C1 segment of cervical spinal cord (tissue), 14 donors: Measurements from ENCODE around the gene TNFRSF12A.
A peak's percentile ranks its signal among the peaks of the same experiment; 100 is the strongest.

ENCODE experiments used
- DNase-seq, 14 donors: peaks; one replicate each; lab custom pipeline; 2025; lab: John Stamatoyannopoulos, UW

Gene TNFRSF12A, protein sequence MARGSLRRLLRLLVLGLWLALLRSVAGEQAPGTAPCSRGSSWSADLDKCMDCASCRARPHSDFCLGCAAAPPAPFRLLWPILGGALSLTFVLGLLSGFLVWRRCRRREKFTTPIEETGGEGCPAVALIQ

DNA sequence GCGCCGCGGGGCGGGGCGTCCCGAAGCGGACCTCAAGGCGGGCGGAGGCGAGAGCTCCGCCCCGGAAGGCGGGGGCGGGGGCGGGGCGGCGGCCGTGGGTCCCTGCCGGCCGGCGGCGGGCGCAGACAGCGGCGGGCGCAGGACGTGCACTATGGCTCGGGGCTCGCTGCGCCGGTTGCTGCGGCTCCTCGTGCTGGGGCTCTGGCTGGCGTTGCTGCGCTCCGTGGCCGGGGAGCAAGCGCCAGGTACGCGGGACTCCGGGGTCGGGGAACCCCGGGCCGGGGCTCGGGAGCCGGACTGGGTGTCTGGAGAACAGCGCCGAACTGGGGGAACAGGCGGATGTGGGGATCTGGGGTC is at the start of gene TNFRSF12A:
Gene TNFRSF12A (plus strand): TSS at position 122 of the 357 bp plus-strand sequence. CDS start 30 bp downstream, at position 152.
- peak in 11 of 14 donors; percentile 19 to 66 (median 39) for DNase-seq

DNA sequence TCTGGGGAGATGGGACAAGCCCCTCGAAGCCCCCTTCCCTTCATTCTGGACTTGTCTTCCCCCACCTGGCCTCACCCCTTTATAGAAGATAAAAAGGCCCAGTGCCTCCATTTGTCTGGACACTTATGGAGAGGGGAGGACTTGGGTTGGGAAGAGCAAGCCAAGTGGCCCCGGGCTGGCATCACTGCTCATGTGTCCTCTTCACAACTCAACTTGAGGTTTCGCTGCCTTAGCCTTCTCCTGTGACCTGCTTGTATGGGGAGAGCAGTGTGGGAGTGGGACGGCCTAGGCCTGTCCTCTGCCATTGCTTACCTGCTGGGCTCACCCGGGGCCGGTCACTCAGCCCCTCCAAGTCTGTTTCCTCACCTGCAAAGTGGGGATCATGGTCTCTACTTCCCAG is 49.6 kb upstream of the TNFRSF12A start:
- peak in 1 of 14 donors; percentile 20 for DNase-seq

DNA sequence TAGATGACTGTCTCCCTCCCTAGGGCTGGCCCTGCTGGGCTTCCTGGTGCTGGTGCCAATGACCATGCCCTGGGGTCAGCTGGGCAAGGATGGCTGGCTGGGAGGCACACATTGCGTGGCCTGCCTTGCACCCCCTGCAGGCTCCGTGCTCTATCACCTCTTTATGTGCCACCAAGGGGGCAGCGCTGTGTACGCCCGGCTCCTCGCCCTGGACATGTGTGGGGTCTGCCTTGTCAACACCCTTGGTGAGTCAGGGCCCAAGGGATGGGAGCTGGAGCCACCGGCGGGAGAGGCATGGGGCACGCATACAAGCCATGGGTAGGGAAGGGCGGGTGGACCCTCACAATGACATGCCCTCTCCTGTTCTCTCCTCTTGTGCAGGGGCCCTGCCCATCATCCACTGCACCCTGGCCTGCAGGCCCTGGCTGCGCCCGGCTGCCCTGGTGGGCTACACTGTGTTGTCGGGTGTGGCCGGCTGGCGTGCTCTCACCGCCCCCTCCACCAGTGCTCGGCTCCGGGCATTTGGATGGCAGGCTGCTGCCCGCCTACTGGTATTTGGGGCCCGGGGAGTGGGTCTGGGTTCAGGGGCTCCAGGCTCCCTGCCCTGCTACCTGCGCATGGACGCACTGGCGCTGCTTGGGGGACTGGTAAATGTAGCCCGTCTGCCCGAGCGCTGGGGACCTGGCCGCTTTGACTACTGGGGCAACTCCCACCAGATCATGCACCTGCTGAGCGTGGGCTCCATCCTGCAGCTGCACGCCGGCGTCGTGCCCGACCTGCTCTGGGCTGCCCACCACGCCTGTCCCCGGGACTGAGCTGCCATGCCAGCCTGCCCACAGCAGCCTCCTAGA is 48.8 kb upstream of the TNFRSF12A start:
- no peak for DNase-seq

DNA sequence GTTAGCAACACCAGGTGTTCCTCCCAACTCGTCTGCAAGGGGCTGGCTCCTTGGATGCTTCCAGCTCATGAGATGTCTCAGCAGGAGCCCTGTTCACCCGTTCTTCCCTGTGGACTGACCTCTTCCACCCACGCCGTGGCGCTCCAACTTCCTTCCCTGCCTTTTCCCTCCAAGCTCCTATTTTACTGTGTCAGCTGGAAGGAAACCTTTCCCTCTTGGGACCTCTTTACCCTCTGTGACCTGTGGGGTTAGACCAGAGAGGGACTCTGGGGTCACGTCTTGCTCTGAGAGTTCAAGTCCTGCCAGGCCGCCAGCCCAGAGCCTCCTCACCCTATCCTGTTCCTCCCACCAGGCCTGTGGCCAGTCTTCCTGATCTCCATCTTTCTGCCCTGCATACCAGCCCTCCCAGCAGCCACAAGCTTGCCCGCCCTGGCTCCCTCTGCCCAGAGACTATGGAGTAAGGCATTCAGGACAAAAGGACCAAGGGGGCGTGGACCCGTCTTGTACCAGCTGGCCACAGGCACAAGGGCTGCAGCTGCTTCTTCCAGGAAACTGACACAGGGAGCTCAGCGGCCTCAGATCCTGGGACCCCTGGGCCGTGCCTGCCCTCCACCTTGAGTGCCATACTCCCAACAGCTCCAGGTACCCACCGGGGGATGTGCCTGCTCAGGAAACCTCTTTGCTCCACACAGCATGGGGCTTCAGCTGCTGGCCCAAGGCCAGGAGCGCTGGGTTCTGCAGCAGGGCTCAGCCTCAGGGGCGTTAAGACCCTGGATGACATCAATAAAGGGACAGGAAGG is 48.0 kb upstream of the TNFRSF12A start:
- peak in 3 of 14 donors; percentile 15 to 24 (median 16) for DNase-seq

DNA sequence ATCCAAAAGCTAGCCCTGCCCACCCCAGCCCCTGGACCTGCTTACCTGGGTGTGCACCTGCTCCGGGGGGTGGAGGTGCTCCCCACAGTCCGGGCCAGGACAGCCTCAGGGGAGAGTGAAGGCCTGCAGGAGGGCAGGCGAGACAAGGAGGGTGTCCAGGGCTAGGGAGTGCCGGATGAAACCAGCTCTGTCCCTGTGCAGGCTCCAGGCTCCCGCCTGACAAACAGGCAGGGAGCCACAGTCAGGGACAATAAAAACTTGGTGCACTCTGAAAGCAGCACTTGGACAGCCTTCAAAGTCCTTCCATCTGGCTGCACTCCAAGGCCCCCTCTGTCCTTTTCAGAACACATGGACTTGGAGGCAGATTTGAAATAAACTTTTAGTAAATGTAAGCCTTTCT is 47.1 kb upstream of the TNFRSF12A start:
- peak in 10 of 14 donors; percentile 15 to 69 (median 40) for DNase-seq

DNA sequence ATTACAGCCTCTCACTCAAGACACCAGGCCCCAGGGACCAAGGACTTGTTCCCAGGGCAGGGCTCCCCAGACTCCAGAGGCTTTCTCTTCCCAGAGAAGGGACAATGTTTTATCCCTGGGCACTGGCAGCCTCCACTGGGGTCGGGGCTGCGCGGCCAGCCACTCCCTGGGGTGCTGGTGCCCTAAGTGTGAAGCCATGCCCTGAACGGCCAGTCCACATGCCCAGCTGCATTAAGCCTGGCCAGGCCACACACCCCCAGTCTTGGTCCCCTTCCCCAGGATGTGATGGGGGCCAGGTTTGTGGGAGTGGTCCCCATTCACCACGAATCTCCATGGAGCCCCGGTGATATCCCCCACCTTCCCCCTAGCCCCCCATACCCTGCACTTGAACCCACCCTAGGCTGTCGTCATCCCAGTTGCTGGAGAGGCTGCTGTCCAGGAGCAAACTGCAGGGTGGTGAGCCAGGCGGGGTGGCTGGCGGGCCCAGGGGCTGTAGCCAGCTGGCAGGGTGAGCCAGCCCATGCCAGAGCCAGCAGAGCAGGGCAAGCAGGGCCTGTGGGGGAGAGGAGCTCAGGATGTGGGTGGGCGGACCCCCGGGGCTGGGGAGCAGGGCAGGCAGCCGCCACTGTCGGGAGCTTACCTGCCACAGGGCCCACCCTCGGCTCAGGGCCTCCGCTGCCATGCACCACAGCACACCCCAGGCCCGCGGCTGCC is 46.4 kb upstream of the TNFRSF12A start:
- DNase-seq, result peak in 6 of 14 donors; percentile 20 to 54 (median 35)

DNA sequence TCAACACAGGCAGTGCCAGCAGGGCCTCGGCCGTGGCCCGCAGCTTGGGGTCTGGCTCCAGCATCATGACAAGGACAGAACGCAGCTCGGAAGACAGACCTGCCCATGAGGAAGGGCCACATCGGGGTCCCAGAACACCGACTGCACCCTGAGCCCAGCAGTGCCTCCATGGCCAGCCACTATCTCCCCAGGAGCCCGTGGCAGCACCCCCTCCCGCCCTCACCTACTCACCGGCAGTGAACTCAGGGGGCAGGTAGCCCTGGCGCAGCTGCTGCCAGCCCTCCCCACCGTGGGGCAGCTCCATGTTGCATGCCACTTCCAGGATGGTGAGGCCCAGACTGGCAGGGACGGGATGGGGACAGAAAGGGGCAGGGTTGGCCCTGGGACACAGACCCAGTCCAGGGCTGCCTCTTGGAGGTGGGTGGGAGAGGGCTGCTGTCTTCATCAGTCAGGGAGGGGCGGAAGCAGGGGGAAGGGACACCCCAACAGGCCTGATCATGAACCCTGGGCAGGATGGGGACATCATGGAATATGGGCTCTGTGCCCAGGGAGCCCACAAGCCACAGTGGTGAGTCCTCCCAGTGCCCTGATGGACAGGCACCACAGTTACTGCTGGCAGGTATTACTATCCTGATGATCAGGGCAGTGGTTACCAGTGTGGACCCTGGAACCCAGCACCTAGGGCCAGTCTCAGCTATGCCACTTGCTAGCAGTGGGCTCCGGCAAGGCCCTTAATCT is 45.7 kb upstream of the TNFRSF12A start:
- DNase-seq, result no peak

DNA sequence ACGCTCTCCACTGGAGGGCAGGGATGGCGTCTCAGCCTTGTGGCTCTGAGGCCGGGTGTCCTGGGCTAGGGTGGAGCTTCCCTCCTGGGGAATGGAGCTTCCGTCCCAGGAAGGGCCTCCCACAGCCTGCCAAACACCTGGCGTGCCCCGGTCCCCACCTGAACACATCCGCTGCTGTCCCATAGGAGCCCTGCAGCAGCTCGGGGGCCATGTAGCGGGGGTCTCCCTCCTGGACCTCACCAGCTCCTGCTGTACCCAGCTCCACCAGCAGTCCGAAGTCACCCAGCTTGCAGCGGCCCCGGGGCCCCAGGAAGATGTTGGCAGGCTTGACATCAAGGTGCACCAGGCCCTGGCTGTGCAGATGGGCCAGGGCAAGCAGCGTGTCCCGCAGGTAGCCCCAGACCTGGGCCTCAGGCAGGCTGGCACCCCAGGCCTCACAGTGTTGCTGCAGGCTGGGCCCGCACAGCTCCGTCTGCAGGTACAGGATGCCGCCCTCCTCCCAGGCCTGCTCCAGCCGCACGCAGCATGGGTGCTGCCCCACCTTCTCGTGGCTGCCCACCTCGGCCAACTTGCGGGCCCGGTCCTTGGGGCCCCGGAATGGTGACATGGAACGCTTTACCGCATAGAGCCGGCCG is 44.9 kb upstream of the TNFRSF12A start:
- DNase-seq, result no peak

DNA sequence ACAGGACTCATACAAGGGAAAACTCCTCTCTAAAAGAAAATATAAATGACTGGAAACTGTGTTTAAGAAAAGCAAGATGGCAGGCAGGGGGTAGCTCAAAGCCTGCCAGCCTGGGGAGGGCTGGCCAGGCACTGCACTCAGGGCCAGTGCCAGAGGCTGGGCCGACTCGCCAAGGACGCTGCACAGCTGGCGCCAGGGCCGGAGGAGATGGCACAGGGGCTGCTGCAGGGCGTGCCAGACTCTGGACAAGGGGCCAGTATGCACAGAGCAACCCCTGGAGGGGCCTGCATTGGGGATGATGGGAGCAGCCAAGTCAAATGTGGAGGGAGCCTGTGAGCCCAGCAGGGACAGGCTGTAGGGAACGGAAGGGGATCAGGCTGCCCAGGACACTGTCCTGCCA is 44.0 kb upstream of the TNFRSF12A start:
- peak in 4 of 14 donors; percentile 5 to 64 (median 12) for DNase-seq

DNA sequence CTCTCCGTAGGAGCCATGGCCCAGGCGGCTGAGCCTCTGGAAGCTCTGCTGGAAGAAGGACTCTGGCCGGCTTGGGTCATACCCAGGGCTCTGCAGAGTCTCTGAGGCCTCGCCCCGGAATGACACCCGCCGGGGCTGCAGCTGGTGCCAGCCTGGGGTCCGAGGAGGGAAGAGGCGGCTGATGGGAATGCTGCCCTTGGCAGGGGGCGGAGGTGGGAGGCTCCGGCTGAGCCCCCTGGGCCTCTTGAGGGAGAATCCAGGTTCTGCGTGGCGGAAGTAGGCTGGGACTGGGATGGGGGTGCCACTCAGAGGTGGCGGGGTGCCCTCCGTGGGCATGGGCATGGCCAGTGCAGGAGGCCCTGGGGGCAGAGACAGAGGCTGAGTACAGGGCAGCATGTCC is 43.5 kb upstream of the TNFRSF12A start:
- no peak for DNase-seq

DNA sequence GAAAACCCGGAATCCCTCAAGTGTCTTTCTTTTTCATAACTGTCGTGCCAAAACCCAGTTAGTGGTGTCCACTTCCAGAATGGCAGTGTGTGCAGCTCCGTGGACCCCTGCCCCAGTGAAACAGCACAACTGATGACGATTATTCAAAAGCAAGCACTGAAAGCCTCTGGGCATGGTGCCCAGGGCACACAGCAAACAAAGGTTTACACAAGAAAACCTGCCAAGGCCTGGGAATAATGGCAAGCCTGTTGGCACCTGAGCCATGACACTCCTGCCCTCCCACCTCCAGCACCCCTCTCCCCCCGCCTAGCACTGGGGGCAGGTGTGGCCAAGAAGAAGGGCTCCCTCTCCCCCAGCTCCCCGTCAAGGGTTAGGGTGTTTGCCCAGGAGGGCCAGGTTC is 42.7 kb upstream of the TNFRSF12A start:
- DNase-seq, result peak in 3 of 14 donors; percentile 8 to 17 (median 10)

DNA sequence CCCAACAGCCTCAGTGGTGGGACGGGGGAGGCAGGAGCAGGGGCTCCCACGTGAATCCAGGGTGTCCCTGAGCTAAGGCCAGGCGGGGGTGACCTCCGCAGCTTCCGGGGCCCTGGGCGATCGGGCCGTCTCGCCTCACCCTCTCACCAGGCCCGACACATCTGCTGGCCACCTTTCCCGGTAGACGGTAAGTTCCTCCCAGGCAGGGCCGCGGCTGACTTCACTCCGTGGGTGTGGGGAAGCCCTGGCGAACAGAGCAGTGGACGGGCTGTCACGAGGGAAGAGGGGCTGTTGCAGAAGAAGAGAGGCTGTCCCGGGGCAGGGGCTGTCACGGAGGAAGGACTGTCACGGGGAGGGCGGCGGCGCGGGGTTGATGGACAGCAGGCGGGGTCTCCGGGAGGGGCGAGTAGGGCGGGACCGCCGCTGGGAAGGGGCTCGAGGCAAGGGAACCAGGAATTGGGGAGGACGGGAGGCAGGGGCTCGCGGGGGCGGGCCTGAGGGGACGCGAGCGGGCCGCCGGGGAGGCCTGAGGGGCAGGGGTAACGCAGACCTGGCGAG is 40.4 kb upstream of the TNFRSF12A start:
- DNase-seq, result no peak

DNA sequence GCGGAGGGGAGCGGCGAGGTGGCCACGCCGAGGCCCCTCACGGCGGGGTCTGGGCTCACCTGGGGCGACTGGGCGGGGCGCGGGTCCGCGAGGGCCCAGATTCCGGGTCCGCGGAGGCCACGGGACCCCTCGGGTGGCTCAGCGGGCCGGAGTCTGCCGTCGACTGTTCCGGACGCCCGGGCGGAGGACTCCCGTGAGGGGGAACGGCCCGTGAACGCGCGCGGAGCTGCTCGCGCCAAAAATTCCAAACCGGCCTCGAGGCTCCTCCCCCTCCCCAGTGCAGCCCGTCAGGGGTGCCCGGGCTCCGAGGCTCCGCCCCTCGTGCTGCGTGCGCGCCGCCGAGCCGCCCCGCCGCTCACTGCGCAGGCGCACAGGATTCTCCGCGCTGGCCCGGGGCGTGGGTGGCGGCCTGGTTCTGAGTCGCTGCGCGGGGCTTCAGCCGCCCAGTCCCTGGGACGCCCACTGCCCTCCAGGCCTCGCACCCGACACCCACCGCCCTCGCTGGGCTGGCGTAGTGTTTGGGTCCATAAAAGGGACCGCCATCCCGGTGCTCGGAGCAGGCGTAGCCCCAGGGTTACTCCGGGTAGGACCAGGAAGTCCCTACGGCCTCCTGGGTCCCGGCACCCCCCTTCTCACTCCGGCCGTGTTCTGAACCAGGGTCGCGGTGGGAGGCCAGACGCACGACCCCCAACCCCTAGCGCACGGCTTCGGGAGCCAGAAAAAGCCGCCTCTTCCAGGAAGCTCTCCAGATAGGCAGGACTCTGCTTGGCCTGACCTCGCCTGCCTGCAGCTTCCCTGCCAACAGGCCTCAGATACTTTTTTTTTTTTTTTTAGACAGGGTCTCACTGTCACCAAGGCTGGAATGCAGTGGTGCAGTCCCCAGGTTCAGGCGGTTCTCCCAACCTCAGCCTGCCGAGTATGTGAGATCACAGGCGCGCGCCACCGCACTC is 39.7 kb upstream of the TNFRSF12A start, which contains the start of gene PKMYT1:
Gene PKMYT1 (minus strand): TSS at position 220 of the 950 bp plus-strand sequence. CDS start 789 bp downstream, outside the sequence.
- peak; percentile 21 to 93 (median 82) for DNase-seq

DNA sequence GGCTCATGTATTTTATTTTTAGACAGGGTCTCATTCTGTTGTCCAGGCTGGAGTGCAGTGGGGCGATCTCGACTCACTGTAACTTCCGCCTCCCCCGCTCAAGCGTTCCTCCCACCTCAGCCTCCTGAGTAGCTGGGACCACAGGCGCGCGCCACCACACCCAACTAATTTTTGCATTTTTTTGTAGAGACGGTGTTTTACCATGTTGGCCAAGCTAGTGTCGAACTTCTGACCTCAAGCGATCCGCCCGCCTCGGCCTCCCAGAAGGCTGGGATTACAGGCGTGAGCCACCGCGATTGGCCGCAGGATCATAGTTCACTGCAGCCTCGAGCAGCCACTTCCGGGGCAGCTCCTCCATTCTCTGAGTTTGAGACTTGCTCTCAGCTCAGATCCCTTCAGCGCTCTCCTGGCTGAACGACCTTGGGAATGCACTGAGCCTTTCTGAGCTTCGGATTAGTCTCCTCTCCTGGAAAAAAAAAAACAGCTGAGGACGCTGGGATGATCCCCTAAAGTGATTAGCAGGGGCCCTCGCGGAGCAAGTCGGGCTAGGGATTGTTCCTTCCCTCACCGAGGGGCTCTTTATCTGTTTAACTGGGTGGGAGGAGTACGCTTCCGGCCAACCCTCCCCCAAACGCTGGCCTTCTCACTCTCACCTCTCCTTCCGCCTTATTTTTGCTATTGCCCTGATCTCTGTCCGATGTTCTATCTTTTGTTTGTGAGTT is 38.8 kb upstream of the TNFRSF12A start:
- DNase-seq, result no peak

DNA sequence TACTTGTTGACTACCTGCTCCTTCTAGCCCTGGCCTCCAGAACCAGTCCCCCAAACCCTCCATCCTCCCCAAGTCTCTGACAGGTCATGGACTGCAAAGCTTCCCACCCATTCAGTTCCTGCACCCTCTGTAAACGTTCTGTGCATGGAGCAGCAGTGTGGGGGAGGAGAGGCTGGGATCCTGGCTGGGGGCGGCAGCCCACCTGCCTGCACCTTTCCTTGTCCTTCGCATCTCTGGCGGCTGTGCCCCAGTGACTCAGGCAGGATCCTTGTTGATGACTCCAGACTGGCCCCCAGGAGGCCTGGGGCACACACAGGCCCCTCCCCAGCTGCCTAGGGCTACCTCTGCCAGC is 38.3 kb upstream of the TNFRSF12A start:
- DNase-seq, result no peak

DNA sequence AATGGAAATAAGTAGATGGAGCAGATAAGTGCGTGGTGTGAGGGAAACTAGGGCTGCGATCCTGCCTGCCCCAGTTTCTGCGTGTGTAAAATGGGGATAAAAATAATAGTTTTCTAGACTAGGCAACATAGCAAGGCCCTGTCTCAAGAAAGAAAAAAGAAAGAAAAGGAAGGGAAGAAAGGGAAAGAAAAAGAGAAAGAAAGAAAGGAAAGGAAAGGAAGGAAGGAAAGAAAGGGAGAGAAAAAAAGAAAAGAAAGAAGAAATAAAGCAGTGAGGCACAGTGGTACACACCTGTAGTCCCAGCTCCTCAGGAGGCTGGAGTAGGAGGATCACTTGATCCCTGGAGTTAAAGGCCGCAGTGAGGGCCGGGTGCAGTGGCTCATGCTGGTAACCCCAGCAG is 37.8 kb upstream of the TNFRSF12A start:
- no peak for DNase-seq

DNA sequence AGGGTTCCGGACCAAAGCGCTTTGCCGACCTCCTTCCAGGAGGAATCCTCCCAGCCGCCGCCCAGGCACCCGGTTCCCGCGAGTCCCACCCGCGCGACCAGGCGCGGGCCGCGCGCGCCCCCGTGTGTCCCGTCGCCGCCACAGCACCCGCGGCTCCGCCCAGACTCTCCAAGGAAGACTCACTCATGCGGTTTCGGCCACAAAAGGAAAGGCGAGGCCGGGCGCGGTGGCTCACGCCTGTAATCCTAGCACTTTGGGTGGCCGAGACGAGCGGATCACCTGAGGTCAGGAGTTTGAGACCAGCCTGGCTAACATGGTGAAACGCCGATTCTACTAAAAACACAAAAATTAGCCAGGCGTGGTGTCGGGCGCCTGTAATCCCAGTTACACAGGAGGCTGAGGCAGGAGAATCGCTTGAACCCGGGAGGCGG is 36.4 kb upstream of the TNFRSF12A start:
- peak in 13 of 14 donors; percentile 30 to 80 (median 60) for DNase-seq

DNA sequence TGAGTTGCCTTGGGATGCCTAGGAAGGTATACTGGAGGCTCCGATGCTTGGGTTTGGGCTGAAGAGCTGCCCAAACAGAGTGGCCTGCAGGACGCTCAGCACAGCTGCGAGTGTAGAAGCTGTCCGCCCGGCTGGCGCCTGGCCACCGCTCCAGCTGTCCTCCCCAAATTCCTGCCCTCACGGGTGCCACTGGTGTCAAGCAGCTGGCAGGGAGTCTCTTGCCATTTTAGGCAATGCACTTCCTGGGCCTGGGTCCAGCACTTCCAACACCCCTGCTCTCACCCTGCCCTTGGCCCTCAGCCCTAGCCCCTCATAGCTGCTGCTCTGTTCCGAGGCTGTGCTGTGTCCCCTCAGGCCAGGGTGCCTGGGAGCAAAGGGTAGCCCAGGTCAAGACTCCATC is 34.7 kb upstream of the TNFRSF12A start:
- DNase-seq, result peak in 1 of 14 donors; percentile 44
